Measurements from ENCODE around the gene IPCEF1. TPM values are rescaled to one million over a fixed set of nuclear protein-coding genes. Genes with fewer than 3 reads are reported as not detected.
A peak's percentile ranks its signal among the peaks of the same experiment; 100 is the strongest.

The IPCEF1 gene
- total RNA-seq, 5 donors from 2014 or later (not counting 1 experiment from before 2014, with no cell fraction given), result 57.6 to 132 (median 69.4) TPM

DNA sequence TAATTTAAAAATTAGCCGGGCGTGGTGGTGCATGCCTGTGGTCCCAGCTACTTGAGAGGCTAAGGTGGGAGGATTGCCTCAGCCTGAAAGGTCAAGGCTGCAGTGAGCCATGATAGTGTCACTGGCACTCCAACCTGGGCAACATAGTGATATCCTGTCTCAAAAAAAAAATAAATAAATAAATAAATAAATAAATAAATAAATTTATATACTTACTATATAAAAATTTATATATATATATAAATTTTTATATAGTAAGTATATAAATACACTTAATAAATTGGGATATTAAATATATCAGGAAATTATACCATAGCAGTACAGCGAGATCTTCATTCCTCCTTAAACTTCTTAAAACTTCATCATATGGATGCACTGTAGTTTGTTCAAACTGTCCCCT lies 23.0 kb upstream of the IPCEF1 start:
- no peak overlapping the region for H3K4me3 ChIP-seq (ENCODE audit: control insufficient read depth in 1 of 2, extremely low read depth in 1 of 2, low read length in 1 of 2)
- no peaks in the 10 kb centered on the region for H3K4me1 ChIP-seq (ENCODE audit: control insufficient read depth in 1 of 2, extremely low read depth in 1 of 2, insufficient read depth in 2 of 2, low read length in 2 of 2)
- H3K36me3 Mint-ChIP-seq, result no peaks in the 10 kb centered on the region
- no peaks in the 10 kb centered on the region for H3K4me1 Mint-ChIP-seq
- H3K27ac ChIP-seq (ENCODE audit: low read length), result no peak overlapping the region
- ChIA-PET CTCF (no interaction called here), POLR2A (no interaction called here)
- DNase-seq, result no peak
- H3K27me3 Mint-ChIP-seq, result peaks cover 0 to 2% of the 10 kb centered on the region in 2 donors
- H3K27ac Mint-ChIP-seq, result no peak overlapping the region
- no peak for ATAC-seq (replicated peaks in 1 of 4)
- H3K9me3 Mint-ChIP-seq, result peaks cover 0 to 7% (median 5%) of the 10 kb centered on the region in 3 donors
- no peaks in the 10 kb centered on the region for H3K36me3 ChIP-seq (ENCODE audit: control insufficient read depth in 2 of 2, extremely low read depth in 1 of 2, insufficient read depth in 1 of 2, low read length in 1 of 2)
- no peak overlapping the region for H3K4me3 Mint-ChIP-seq
- peaks cover 0 to 5% of the 10 kb centered on the region in 2 experiments for H3K27me3 ChIP-seq (replicated peaks in 1 of 2; ENCODE audit: control insufficient read depth in 2 of 2, extremely low read depth in 1 of 2, insufficient read depth in 2 of 2, low read length in 1 of 2)
- H3K9me3 ChIP-seq, result no peaks in the 10 kb centered on the region
- WGBS (ENCODE audit: insufficient coverage), result no CpG with 5 or more reads among the region's 3 CpGs

- WGBS (ENCODE audit: insufficient coverage), result no CpG with 5 or more reads among the region's 2 CpGs
- peaks cover 0 to 2% of the 10 kb centered on the region in 2 donors for H3K27me3 Mint-ChIP-seq
- Histone ChIP-seq H3K36me3 (ENCODE audit: control insufficient read depth in 2 of 2, extremely low read depth in 1 of 2, insufficient read depth in 1 of 2, low read length in 1 of 2) (no peaks in the 10 kb centered on the region), H3K27ac (ENCODE audit: low read length) (no peak overlapping the region), H3K4me1 (ENCODE audit: control insufficient read depth in 1 of 2, extremely low read depth in 1 of 2, insufficient read depth in 2 of 2, low read length in 2 of 2) (no peaks in the 10 kb centered on the region), H3K27me3 (replicated peaks in 1 of 2; ENCODE audit: control insufficient read depth in 2 of 2, extremely low read depth in 1 of 2, insufficient read depth in 2 of 2, low read length in 1 of 2) (peaks cover 0 to 4% of the 10 kb centered on the region in 2 experiments), H3K9me3 (no peaks in the 10 kb centered on the region), H3K4me3 (ENCODE audit: control insufficient read depth in 1 of 2, extremely low read depth in 1 of 2, low read length in 1 of 2) (no peak overlapping the region)
- CTCF ChIA-PET, result no interaction called here
- DNase-seq, result no peak
- no peak overlapping the region for H3K27ac Mint-ChIP-seq
- no peak overlapping the region for H3K4me3 Mint-ChIP-seq
- POLR2A ChIA-PET, result no interaction called here
- H3K9me3 Mint-ChIP-seq, result peaks cover 0 to 7% (median 5%) of the 10 kb centered on the region in 3 donors
- H3K36me3 Mint-ChIP-seq, result no peaks in the 10 kb centered on the region
- no peak for ATAC-seq (replicated peaks in 1 of 4)
- H3K4me1 Mint-ChIP-seq, result no peaks in the 10 kb centered on the region
These were observed 21.9 kb upstream of the IPCEF1 start for GRCh38 chr6:154378518-154378917.

DNA sequence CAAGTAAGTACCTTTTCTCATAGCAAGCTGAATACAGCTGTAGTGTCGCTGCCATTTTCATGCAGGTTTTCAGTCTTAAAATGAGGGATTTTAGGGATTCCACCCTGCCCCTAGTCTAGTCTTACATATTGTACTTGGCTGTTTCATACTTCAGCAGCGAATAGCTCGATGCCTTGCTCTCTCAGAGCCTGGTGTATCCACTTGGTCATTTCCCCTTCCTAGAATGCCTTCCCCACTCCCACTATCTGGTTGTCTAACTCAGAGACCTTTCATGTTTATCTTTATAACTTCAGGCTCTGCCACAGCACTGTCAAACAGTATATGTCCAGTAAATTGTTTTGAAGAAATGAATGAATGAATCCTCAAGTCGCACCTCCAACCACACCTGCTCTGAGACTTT lies 21.1 kb upstream of the IPCEF1 start:
- H3K4me1 ChIP-seq (ENCODE audit: control insufficient read depth in 1 of 2, extremely low read depth in 1 of 2, insufficient read depth in 2 of 2, low read length in 2 of 2), result no peaks in the 10 kb centered on the region
- Mint-ChIP-seq H3K36me3 (no peaks in the 10 kb centered on the region), H3K27me3 (peaks cover 0 to 5% of the 10 kb centered on the region in 2 donors), H3K9me3 (peaks cover 0 to 2% (median 0%) of the 10 kb centered on the region in 3 donors), H3K27ac (no peak overlapping the region), H3K4me3 (no peak overlapping the region), H3K4me1 (no peaks in the 10 kb centered on the region)
- POLR2A ChIA-PET, result no interaction called here
- peaks cover 0 to 2% of the 10 kb centered on the region in 2 experiments for H3K27me3 ChIP-seq (replicated peaks in 1 of 2; ENCODE audit: control insufficient read depth in 2 of 2, extremely low read depth in 1 of 2, insufficient read depth in 2 of 2, low read length in 1 of 2)
- CTCF ChIA-PET, result no interaction called here
- H3K9me3 ChIP-seq, result no peaks in the 10 kb centered on the region
- H3K4me3 ChIP-seq (ENCODE audit: control insufficient read depth in 1 of 2, extremely low read depth in 1 of 2, low read length in 1 of 2), result no peak overlapping the region
- H3K27ac ChIP-seq (ENCODE audit: low read length), result no peak overlapping the region
- no peaks in the 10 kb centered on the region for H3K36me3 ChIP-seq (ENCODE audit: control insufficient read depth in 2 of 2, extremely low read depth in 1 of 2, insufficient read depth in 1 of 2, low read length in 1 of 2)
- WGBS (ENCODE audit: insufficient coverage), result 88% methylated on average over 1 of the region's 4 CpGs
- DNase-seq, result no peak
- ATAC-seq (replicated peaks in 1 of 4), result no peak

- Mint-ChIP-seq H3K9me3 (no peaks in the 10 kb centered on the region), H3K27ac (no peak overlapping the region), H3K4me1 (peaks cover 0 to 2% (median 0%) of the 10 kb centered on the region in 3 donors), H3K4me3 (no peak overlapping the region), H3K27me3 (peaks cover 0 to 5% of the 10 kb centered on the region in 2 donors), H3K36me3 (no peaks in the 10 kb centered on the region)
- Histone ChIP-seq H3K36me3 (ENCODE audit: control insufficient read depth in 2 of 2, extremely low read depth in 1 of 2, insufficient read depth in 1 of 2, low read length in 1 of 2) (no peaks in the 10 kb centered on the region), H3K27ac (ENCODE audit: low read length) (no peak overlapping the region), H3K27me3 (replicated peaks in 1 of 2; ENCODE audit: control insufficient read depth in 2 of 2, extremely low read depth in 1 of 2, insufficient read depth in 2 of 2, low read length in 1 of 2) (peaks cover 0 to 2% of the 10 kb centered on the region in 2 experiments), H3K9me3 (no peaks in the 10 kb centered on the region), H3K4me3 (ENCODE audit: control insufficient read depth in 1 of 2, extremely low read depth in 1 of 2, low read length in 1 of 2) (no peak overlapping the region), H3K4me1 (ENCODE audit: control insufficient read depth in 1 of 2, extremely low read depth in 1 of 2, insufficient read depth in 2 of 2, low read length in 2 of 2) (no peaks in the 10 kb centered on the region)
- POLR2A ChIA-PET, result no interaction called here
- CTCF ChIA-PET, result no interaction called here
- 85% methylated on average over 2 of the region's 2 CpGs for WGBS (ENCODE audit: insufficient coverage)
- ATAC-seq (replicated peaks in 1 of 4) (no peak), DNase-seq (no peak)
These were observed 17.4 kb upstream of the IPCEF1 start for GRCh38 chr6:154373971-154374370.

GRCh38 chr6:154371281-154371680 lies 14.7 kb upstream of the IPCEF1 start:
- H3K27ac ChIP-seq (ENCODE audit: low read length), result no peak overlapping the region
- no peak for ATAC-seq (replicated peaks in 1 of 4)
- ChIA-PET POLR2A (interaction anchor here (0.6 to 0.7 kb wide), 2 partner anchors 211 to 493 kb away, joined by 3 read pairs; no protein-coding TSS in a partner anchor), CTCF (interaction anchor here (0.6 to 2.7 kb wide), 8 partner anchors 10 to 464 kb away, joined by 3 to 22 read pairs (median 6); no protein-coding TSS in a partner anchor)
- 100% methylated on average over 2 of the region's 4 CpGs for WGBS (ENCODE audit: insufficient coverage)
- H3K36me3 ChIP-seq (ENCODE audit: control insufficient read depth in 2 of 2, extremely low read depth in 1 of 2, insufficient read depth in 1 of 2, low read length in 1 of 2), result no peaks in the 10 kb centered on the region
- H3K9me3 Mint-ChIP-seq, result no peaks in the 10 kb centered on the region
- no peak for DNase-seq
- no peak overlapping the region for H3K27ac Mint-ChIP-seq
- no peaks in the 10 kb centered on the region for H3K4me1 ChIP-seq (ENCODE audit: control insufficient read depth in 1 of 2, extremely low read depth in 1 of 2, insufficient read depth in 2 of 2, low read length in 2 of 2)
- H3K36me3 Mint-ChIP-seq, result no peaks in the 10 kb centered on the region
- no peak overlapping the region for H3K4me3 Mint-ChIP-seq
- no peaks in the 10 kb centered on the region for H3K9me3 ChIP-seq
- peaks cover 0 to 2% of the 10 kb centered on the region in 2 donors for H3K27me3 Mint-ChIP-seq
- H3K4me3 ChIP-seq (ENCODE audit: control insufficient read depth in 1 of 2, extremely low read depth in 1 of 2, low read length in 1 of 2), result no peak overlapping the region
- peaks cover 0 to 6% (median 4%) of the 10 kb centered on the region in 3 donors for H3K4me1 Mint-ChIP-seq
- peaks cover 0 to 2% of the 10 kb centered on the region in 2 experiments for H3K27me3 ChIP-seq (replicated peaks in 1 of 2; ENCODE audit: control insufficient read depth in 2 of 2, extremely low read depth in 1 of 2, insufficient read depth in 2 of 2, low read length in 1 of 2)

DNA sequence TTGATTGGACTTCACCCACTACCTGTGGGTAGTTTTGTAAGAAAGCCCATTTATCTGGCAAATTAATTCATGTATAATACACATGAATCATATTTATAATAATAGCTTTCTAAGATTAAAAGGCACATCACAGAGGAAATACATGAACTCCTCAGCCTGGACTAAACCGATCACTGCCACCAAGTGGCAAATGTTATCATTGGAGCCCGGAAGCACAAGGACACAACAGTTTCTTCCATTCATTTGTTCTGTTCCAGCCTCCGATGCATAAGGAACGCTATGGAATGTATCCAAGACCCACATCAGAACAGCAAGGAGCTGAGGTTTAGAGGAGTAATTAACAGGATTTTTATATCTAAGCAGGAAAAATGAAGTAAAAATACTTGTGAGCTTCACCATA lies 13.9 kb upstream of the IPCEF1 start:
- H3K27me3 ChIP-seq (replicated peaks in 1 of 2; ENCODE audit: control insufficient read depth in 2 of 2, extremely low read depth in 1 of 2, insufficient read depth in 2 of 2, low read length in 1 of 2), result no peaks in the 10 kb centered on the region
- no peak overlapping the region for H3K27ac ChIP-seq (ENCODE audit: low read length)
- ATAC-seq (replicated peaks in 1 of 4), result peak in 2 of 4 experiments; percentile 31 to 43
- Mint-ChIP-seq H3K4me1 (peaks cover 0 to 6% (median 4%) of the 10 kb centered on the region in 3 donors), H3K36me3 (no peaks in the 10 kb centered on the region), H3K27ac (no peak overlapping the region), H3K9me3 (no peaks in the 10 kb centered on the region), H3K4me3 (no peak overlapping the region), H3K27me3 (peaks cover 0 to 2% of the 10 kb centered on the region in 2 donors)
- H3K9me3 ChIP-seq, result no peaks in the 10 kb centered on the region
- WGBS (ENCODE audit: insufficient coverage), result no CpG with 5 or more reads among the region's 4 CpGs
- POLR2A ChIA-PET, result interaction anchor here in 1 of 2 donors (0.7 kb wide), 1 partner anchor 210 kb away, joined by 3 read pairs; no protein-coding TSS in a partner anchor
- CTCF ChIA-PET, result interaction anchor here (0.8 to 2.7 kb wide), 10 partner anchors 11 to 223 kb away, joined by 3 to 22 read pairs (median 5); no protein-coding TSS in a partner anchor
- H3K4me1 ChIP-seq (ENCODE audit: control insufficient read depth in 1 of 2, extremely low read depth in 1 of 2, insufficient read depth in 2 of 2, low read length in 2 of 2), result no peaks in the 10 kb centered on the region
- no peaks in the 10 kb centered on the region for H3K36me3 ChIP-seq (ENCODE audit: control insufficient read depth in 2 of 2, extremely low read depth in 1 of 2, insufficient read depth in 1 of 2, low read length in 1 of 2)
- peak in 20 of 35 experiments; percentile 3 to 49 (median 12) for DNase-seq
- H3K4me3 ChIP-seq (ENCODE audit: control insufficient read depth in 1 of 2, extremely low read depth in 1 of 2, low read length in 1 of 2), result no peak overlapping the region
